Measurements from ENCODE around the gene INO80B.
"Not testable (repeated sequence)": the region's sequence is repeated elsewhere in the genome, so short reads cannot be mapped to it uniquely, and the experiment has no call there.

INO80B gene

GRCh38 chr2:74450570-74451190 lies 4.2 kb upstream of the INO80B start:
- no peak for FAIRE-seq

GRCh38 chr2:74457129-74457548 lies 2.3 kb downstream of the INO80B start:
- no peak for FAIRE-seq

DNA sequence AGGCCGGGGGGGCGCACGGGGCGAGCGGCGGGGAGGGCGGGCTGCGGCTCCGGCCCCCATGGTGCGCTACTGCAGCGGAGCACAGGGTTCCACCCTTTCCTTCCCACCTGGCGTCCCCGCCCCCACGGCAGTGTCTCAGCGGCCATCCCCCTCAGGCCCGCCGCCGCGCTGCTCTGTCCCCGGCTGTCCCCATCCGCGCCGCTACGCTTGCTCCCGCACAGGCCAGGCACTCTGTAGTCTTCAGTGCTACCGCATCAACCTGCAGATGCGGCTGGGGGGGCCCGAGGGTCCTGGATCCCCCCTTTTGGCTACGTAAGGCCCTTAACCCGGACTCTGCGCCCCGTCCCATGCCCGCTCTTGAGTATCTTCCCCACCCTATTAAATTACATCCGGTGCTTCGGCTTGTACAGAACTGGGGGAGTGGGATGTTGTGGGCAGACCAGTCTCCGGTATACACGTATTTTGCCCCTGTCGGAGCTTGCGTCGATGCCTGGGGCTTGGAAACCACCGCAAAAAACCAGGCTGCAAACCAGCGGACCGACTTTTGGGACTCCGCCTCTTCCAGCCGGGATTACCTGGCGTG lies 2.8 kb downstream of the INO80B start:
- no peak for FAIRE-seq

DNA sequence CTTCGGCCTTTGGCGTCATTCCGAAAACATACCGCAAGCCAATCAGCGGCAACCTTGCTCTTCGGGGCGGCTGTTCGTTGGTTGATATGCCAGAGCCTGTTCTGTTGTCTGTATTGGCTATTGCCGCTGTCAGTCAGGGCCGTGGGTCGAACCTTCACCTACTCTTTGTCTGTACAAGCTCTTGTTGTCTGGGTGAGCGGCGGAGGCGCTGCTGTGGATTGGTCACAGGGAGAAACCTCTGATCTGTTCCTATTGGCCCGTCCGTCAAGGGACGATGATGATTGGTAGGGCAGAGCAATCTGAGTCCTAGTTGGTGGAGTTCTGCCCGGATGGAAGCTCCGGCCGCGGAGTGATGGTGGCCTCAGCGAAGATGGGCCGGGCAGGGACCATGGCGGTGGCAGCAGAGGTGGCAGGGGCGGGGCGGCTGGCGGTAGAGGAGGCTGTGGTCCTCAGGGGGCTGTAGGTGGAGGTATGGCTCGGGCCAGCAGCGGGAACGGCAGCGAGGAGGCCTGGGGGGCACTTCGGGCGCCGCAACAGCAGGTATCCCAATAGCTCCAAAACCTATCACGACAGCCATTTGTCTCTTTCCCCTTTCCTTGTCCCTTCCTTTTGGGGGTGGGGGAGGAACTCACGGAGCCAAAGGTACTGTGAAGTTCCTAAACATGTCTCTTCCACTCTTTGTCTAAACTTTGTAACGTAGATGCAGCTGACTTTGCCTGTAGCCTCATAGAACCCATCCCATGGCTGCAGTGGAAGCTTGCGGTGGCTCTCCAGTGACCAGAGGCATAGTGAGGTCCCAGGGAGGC lies 3.4 kb downstream of the INO80B start, which contains the start of gene WBP1:
TSS of gene WBP1 (plus strand) at position 307 of the 806 bp plus-strand sequence. CDS start at position 472, 165 bp downstream.
- FAIRE-seq: peak; percentile 96

GRCh38 chr2:74458938-74459363 lies 4.1 kb downstream of the INO80B start:
- FAIRE-seq: no peak

- FAIRE-seq: not testable (repeated sequence)
These were observed 4.7 kb downstream of the INO80B start for GRCh38 chr2:74459503-74460118.

DNA sequence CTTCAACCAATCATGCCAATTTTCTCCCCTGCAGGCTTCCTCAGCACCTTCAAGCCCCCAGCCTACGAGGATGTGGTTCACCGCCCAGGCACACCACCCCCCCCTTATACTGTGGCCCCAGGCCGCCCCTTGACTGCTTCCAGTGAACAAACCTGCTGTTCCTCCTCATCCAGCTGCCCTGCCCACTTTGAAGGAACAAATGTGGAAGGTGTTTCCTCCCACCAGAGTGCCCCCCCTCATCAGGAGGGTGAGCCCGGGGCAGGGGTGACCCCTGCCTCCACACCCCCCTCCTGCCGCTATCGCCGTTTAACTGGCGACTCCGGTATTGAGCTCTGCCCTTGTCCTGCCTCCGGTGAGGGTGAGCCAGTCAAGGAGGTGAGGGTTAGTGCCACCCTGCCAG lies 5.3 kb downstream of the INO80B start:
- not testable (repeated sequence) for FAIRE-seq

DNA sequence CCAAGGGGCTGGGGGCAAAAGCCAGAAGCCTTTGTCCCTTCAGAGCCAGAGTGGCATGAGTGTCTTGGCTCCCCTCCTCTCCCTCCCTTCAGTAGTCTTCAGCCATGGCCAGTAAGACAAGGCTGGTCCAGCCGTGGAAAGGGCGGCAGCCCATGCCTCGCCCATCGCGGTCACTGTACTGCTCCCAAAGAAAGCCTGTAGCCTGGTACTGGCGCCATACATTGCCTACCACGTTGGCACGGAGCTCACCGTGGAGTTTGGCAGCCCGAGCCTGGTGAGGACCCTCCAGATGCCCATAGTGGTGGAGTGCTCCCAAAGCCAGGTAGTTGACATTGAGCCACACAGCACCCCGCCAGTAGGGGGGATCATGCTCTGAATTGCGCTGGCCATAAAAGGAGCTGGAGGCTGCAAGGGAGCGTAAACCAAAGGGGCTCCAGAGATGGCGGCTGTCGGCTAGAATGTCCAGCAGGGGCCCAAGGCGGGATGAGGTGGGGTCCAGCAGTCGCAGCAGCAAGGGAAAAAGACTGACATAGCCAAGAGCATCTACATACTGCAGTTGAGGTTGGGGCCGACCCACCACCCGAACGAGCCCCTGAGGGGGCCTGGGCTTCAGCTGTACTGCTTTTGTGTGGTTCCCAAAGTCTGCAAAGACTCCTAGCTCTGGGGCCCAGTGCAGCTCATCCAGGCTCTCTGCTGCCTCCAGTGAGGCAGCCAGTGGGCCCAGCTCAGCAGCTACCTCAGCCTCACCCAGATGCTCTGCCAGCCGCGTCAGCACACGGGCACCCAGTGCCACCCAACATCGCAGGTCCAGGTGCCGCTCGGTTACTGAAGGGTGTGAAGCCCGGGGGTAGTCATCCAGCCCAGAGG lies 6.5 kb downstream of the INO80B start:
- no peak for FAIRE-seq

GRCh38 chr2:74462054-74462785 lies 7.3 kb downstream of the INO80B start:
- FAIRE-seq: no peak

- FAIRE-seq: no peak
These were observed 7.9 kb downstream of the INO80B start for GRCh38 chr2:74462786-74463105.

GRCh38 chr2:74464406-74464805 lies 9.5 kb downstream of the INO80B start:
- FAIRE-seq: no peak

- not testable (repeated sequence) for FAIRE-seq
These were observed 15.9 kb downstream of the INO80B start for GRCh38 chr2:74470742-74471141.

GRCh38 chr2:74471332-74472065 lies 16.6 kb downstream of the INO80B start:
- no peak for FAIRE-seq

DNA sequence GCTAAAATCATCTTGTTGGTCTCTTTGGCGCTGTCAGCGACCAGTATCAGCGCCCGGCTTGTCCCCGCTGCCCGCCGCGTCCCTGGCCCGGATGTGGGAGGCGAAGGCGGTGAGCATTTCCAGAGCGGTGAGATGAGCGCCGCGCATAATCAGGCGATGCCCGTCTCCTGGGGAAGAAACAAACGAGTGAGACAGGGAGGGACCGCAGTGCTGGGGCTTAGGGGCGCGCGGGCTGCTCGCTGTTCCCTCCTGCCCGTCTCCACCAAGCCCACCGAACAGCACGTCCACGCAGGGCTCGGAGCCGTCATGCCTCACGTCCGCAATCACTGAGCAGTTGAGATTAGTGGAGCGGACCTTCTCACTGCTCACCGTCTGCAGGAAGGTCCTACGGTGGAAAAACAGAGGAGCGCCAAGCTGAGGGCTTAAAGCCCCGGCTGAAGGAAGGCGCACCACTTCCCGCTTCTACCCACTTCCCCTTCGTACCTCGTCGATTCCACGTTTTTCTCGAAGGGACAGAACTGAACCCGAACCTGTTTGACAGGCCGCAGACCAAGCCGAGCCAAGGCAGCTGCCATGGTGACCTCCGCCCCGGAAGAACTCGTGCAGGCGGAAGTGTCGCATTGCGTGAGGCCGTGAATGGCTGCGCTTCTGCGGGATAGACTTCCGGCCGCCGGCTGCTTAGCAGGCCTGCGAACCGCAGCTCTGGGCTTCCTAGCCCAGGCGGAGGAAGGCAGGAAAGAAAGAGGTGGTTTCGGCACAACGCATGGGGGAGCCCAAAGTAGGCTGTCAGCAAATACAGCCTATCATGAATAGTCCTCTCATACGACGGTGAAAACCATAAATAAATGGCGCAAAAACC lies 17.4 kb downstream of the INO80B start, which contains the start of gene MRPL53:
TSS of gene MRPL53 (minus strand) at position 595 of the 859 bp plus-strand sequence. CDS start at position 575, 20 bp downstream.
- no peak for FAIRE-seq

GRCh38 chr2:74472945-74473258 lies 18.0 kb downstream of the INO80B start:
- no peak for FAIRE-seq

DNA sequence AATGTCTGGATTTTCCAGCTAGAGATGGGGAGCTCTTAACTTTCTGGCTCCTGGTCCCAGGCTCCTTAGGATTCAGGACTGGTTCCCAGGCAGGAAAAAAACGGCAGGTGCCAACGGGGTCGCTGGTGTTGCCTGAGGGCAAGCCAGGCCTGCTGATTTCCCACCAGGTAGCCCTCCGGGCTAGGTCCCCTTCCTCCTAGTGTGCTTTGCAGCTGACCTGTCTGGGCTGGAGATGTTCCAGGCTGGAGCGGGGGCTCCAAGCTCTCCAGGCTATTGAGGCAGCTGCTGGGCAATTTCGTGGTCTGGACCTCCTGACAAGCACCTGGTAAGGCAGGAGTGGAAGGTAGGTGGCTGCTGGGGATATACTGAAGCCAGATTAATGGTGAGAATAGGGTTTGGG lies 19.6 kb downstream of the INO80B start:
- FAIRE-seq: no peak

DNA sequence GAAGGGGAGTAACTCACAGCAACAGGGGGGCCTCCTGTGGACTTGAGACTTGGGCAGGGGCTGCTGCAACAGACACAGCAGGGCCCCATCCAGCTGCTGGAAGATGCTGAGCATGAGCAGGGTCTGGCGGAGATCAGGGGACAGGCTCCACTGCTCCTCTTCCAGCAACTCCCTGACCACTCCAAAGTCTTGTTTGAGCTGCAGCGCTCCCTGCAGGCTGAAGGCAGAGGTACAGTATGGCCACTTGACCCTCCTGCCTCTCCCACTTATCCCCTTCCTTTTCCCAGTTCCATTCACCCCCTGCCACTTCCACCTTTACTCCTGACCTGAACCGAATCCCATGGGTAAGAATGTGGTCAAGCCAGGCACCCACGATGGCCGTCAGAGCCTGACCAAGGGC lies 20.0 kb downstream of the INO80B start:
- no peak for FAIRE-seq

GRCh38 chr2:74481431-74481830 lies 26.5 kb downstream of the INO80B start:
- no peak for FAIRE-seq

DNA sequence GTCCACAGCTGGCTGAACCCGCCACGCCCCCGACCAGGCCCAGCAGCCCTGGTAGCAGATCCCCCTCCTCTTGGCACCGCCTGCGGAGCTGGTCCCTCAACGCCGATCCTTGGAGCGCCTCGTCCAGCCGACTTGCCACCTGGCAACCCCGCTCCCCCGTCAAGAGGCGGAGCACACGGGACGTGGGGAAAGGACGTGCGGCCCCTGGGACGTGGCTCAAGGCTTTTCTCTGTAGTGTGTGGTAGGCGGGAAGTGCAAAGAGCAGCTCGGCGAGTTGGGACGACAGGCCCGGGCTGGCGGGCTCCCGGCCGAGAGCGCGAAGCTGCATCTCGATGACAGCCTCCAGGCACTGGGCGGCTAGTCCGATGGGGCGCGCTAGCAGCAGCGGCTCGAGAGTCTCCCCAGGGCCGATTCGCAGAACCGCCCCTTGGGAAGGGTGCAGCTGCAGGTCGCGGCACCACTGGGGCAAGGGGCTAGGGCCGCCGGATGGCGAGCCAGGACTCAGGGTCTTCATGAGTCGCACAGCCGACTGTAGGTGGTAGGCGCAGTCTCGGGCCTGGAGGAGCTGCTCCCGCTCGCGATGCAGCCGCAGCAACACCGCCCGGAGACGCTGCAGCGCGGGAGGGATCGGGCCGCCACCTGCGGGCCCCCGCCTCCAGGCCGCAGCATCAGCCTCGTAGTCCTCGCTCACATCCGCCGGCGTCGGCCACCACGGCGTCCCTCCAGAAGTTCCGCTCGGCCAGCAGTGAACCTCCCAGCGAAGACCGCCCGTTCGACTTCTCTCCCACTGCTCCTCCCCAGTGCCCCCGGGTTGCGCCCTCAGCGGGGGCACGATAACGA lies 27.3 kb downstream of the INO80B start:
- no peak for FAIRE-seq
